GM12878 (cell line): ENCODE data around the gene SEC14L1. TPM values are rescaled to one million over a fixed set of nuclear protein-coding genes. Genes with fewer than 3 reads are reported as not detected.

Experiments
- CBFB ChIP-seq: IDR thresholded peaks from 2 replicates; pipeline ENCODE4 v1.6.1; 2016; ENCODE audit warnings: antibody characterized with exemption, low read depth
- CBX5 ChIP-seq: sonication (generic); IDR thresholded peaks from 2 replicates; pipeline ENCODE4 v1.6.1; 2016; ENCODE audit warnings: low read depth, moderate library complexity, mild to moderate bottlenecking, inconsistent platforms
- CREM ChIP-seq: IDR thresholded peaks from 2 replicates; pipeline ENCODE4 v1.6.1; 2014; ENCODE audit warnings: antibody characterized with exemption, low read depth
- FOXM1 ChIP-seq: IDR thresholded peaks from 2 replicates; pipeline ENCODE4 v1.6.1; 2012; ENCODE audit warnings: low read depth, mild to moderate bottlenecking, inconsistent platforms, low read length, moderate library complexity
- IKZF1 ChIP-seq: fragments of 450-650 bp; conservative IDR thresholded peaks from 2 replicates; pipeline ENCODE4 v1.6.1; 2017; ENCODE audit warnings: antibody characterized with exemption, mild to moderate bottlenecking
- LARP7 ChIP-seq: fragments of 450-650 bp; IDR thresholded peaks from 2 replicates; pipeline ENCODE4 v1.6.1; 2017; ENCODE audit warnings: mild to moderate bottlenecking
- MEF2B ChIP-seq: fragments of 450-650 bp; IDR thresholded peaks from 2 replicates; pipeline ENCODE4 v1.6.1; 2018; ENCODE audit warnings: mild to moderate bottlenecking, moderate library complexity; ENCODE audit not compliant: partially characterized antibody, poor library complexity, severe bottlenecking
- PML ChIP-seq: IDR thresholded peaks from 2 replicates; pipeline ENCODE4 v1.6.1; 2012; ENCODE audit warnings: low read length, inconsistent platforms
- POLR2AphosphoS5 ChIP-seq: IDR thresholded peaks from 2 replicates; pipeline ENCODE4 v1.6.1; 2011; ENCODE audit warnings: mild to moderate bottlenecking, low read length, inconsistent platforms
- SMARCA5 ChIP-seq: fragments of 450-650 bp; IDR thresholded peaks from 2 replicates; pipeline ENCODE4 v1.6.1; 2017; ENCODE audit warnings: mild to moderate bottlenecking
- SMC3 ChIP-seq: IDR thresholded peaks from 2 replicates; pipeline ENCODE4 v1.6.1; 2011; ENCODE audit warnings: low read length, improper control_type of control experiment, borderline replicate concordance
- SPI1 ChIP-seq: IDR thresholded peaks from 2 replicates; pipeline ENCODE4 v1.6.1; 2011; ENCODE audit warnings: low read depth, mild to moderate bottlenecking, low read length, moderate library complexity, borderline replicate concordance; ENCODE audit not compliant: insufficient read depth
- YBX1 ChIP-seq: fragments of 450-650 bp; IDR thresholded peaks from 2 replicates; pipeline ENCODE4 v1.6.1; 2016; ENCODE audit warnings: antibody characterized with exemption
- ZNF24 ChIP-seq: fragments of 450-650 bp; IDR thresholded peaks from 2 replicates; pipeline ENCODE4 v1.6.1; 2017; ENCODE audit warnings: antibody characterized with exemption, mild to moderate bottlenecking
- polyA plus RNA-seq, 11 experiments: library from polyadenylated mRNA; depleted of rRNA in 4 of 11; unstranded in 6 of 11; stranded (reverse) in 5 of 11; fragments of >200 nt; fragmentation: Nextera tagmentation in 4 of 11; fragmentation: Illumina TruSeq in 1 of 11; extraction: Ambion mirVana in 4 of 11; extraction: Trizol in 1 of 11; gene quantifications; 1 replicate in 1 of 11; 2 replicates in 10 of 11; pipeline versions ENCODE4 v1.2.1 to v1.2.3, GENCODE V29; 2011 to 2016; ENCODE audit warnings: inconsistent platforms in 2 of 11, missing spikeins in 2 of 11, low read depth in 1 of 11
- total RNA-seq, 4 experiments: library from RNA; depleted of rRNA in 3 of 4; stranded (reverse); fragments of >200 nt in 3 of 4; fragmentation: Illumina TruSeq in 1 of 4; extraction: Trizol in 1 of 4; gene quantifications; 2 replicates each; pipeline versions ENCODE4 v1.2.1 to v1.2.3, GENCODE V29; 2013 to 2021
- TF ChIP-seq, protein P1 (sequence below): fragments of 450-650 bp; IDR thresholded peaks from 2 replicates; pipeline ENCODE4 v1.6.1; 2014; ENCODE audit warnings: mild to moderate bottlenecking
- TF ChIP-seq, protein P2 (sequence below): fragments of 450-650 bp; formaldehyde crosslinking; IDR thresholded peaks from 2 replicates; pipeline ENCODE4 v1.4.0; 2020; ENCODE audit warnings: mild to moderate bottlenecking, moderate library complexity
- TF ChIP-seq, protein P3 (sequence below): fragments of 450-650 bp; IDR thresholded peaks from 2 replicates; pipeline ENCODE4 v1.6.1; 2017; ENCODE audit warnings: mild to moderate bottlenecking, moderate library complexity
- TF ChIP-seq, protein P4 (sequence below): fragments of 450-650 bp; IDR thresholded peaks from 2 replicates; pipeline ENCODE4 v1.6.1; 2017; ENCODE audit warnings: mild to moderate bottlenecking, moderate library complexity

SEC14L1 gene
- total and polyA plus RNA-seq, 10 of the 15 experiments (the other 5 are each of a cell fraction or from before 2014, with no cell fraction given), result 6.3 to 66.1 (median 33.5) TPM

DNA sequence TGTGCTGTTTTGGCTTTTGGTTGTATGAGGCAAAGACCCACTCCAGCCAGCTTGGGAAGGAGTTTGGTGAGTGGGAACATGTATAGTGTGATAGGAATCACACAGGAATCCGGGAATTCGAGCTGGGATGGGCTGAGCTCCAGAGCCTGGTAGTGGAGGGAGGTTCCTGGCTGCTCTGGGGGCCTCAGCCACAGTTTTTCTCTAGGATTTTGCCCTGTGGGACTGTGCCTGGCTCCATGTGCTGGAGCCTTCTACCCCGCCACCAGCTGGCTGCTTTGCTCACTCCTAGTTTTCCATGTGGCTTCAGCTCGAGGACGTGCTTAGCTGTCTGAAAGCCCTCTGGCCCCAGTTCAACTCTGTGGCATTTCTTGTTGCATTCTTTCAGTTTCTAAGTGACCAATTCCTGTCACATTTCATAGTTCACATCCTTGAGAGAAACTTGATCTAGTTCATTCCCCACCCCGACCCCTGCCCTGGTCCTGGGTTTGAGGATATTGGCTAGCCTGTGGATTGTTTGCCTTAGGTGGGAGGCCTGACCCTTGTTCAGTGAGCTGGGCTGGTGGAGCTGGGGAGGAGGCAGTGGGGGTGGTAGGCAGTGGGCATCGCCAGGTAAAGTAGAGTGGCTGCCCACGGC, 5.0 kb downstream of the SEC14L1 start (continued):
- TF ChIP-seq SMC3, result no peak
- TF ChIP-seq CBX5, result no peak
- TF ChIP-seq SPI1, result no peak
- TF ChIP-seq, protein P1, sequence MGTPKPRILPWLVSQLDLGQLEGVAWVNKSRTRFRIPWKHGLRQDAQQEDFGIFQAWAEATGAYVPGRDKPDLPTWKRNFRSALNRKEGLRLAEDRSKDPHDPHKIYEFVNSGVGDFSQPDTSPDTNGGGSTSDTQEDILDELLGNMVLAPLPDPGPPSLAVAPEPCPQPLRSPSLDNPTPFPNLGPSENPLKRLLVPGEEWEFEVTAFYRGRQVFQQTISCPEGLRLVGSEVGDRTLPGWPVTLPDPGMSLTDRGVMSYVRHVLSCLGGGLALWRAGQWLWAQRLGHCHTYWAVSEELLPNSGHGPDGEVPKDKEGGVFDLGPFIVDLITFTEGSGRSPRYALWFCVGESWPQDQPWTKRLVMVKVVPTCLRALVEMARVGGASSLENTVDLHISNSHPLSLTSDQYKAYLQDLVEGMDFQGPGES, result no peak
- TF ChIP-seq, protein P2, sequence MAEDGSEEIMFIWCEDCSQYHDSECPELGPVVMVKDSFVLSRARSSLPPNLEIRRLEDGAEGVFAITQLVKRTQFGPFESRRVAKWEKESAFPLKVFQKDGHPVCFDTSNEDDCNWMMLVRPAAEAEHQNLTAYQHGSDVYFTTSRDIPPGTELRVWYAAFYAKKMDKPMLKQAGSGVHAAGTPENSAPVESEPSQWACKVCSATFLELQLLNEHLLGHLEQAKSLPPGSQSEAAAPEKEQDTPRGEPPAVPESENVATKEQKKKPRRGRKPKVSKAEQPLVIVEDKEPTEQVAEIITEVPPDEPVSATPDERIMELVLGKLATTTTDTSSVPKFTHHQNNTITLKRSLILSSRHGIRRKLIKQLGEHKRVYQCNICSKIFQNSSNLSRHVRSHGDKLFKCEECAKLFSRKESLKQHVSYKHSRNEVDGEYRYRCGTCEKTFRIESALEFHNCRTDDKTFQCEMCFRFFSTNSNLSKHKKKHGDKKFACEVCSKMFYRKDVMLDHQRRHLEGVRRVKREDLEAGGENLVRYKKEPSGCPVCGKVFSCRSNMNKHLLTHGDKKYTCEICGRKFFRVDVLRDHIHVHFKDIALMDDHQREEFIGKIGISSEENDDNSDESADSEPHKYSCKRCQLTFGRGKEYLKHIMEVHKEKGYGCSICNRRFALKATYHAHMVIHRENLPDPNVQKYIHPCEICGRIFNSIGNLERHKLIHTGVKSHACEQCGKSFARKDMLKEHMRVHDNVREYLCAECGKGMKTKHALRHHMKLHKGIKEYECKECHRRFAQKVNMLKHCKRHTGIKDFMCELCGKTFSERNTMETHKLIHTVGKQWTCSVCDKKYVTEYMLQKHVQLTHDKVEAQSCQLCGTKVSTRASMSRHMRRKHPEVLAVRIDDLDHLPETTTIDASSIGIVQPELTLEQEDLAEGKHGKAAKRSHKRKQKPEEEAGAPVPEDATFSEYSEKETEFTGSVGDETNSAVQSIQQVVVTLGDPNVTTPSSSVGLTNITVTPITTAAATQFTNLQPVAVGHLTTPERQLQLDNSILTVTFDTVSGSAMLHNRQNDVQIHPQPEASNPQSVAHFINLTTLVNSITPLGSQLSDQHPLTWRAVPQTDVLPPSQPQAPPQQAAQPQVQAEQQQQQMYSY, result no peak
- TF ChIP-seq POLR2AphosphoS5, result peak; percentile 70; the same call in 1 of the 2 replicates
- no peak for TF ChIP-seq PML
- TF ChIP-seq YBX1, result no peak
- 0 out of 2 replicates have a peak, but pooled peaks have one; percentile 45 for TF ChIP-seq ZNF24
- peak; percentile 91 for TF ChIP-seq IKZF1
- TF ChIP-seq, protein P3, sequence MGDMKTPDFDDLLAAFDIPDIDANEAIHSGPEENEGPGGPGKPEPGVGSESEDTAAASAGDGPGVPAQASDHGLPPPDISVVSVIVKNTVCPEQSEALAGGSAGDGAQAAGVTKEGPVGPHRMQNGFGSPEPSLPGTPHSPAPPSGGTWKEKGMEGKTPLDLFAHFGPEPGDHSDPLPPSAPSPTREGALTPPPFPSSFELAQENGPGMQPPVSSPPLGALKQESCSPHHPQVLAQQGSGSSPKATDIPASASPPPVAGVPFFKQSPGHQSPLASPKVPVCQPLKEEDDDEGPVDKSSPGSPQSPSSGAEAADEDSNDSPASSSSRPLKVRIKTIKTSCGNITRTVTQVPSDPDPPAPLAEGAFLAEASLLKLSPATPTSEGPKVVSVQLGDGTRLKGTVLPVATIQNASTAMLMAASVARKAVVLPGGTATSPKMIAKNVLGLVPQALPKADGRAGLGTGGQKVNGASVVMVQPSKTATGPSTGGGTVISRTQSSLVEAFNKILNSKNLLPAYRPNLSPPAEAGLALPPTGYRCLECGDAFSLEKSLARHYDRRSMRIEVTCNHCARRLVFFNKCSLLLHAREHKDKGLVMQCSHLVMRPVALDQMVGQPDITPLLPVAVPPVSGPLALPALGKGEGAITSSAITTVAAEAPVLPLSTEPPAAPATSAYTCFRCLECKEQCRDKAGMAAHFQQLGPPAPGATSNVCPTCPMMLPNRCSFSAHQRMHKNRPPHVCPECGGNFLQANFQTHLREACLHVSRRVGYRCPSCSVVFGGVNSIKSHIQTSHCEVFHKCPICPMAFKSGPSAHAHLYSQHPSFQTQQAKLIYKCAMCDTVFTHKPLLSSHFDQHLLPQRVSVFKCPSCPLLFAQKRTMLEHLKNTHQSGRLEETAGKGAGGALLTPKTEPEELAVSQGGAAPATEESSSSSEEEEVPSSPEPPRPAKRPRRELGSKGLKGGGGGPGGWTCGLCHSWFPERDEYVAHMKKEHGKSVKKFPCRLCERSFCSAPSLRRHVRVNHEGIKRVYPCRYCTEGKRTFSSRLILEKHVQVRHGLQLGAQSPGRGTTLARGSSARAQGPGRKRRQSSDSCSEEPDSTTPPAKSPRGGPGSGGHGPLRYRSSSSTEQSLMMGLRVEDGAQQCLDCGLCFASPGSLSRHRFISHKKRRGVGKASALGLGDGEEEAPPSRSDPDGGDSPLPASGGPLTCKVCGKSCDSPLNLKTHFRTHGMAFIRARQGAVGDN, result peak; percentile 84
- no peak for TF ChIP-seq LARP7
- TF ChIP-seq, protein P4, sequence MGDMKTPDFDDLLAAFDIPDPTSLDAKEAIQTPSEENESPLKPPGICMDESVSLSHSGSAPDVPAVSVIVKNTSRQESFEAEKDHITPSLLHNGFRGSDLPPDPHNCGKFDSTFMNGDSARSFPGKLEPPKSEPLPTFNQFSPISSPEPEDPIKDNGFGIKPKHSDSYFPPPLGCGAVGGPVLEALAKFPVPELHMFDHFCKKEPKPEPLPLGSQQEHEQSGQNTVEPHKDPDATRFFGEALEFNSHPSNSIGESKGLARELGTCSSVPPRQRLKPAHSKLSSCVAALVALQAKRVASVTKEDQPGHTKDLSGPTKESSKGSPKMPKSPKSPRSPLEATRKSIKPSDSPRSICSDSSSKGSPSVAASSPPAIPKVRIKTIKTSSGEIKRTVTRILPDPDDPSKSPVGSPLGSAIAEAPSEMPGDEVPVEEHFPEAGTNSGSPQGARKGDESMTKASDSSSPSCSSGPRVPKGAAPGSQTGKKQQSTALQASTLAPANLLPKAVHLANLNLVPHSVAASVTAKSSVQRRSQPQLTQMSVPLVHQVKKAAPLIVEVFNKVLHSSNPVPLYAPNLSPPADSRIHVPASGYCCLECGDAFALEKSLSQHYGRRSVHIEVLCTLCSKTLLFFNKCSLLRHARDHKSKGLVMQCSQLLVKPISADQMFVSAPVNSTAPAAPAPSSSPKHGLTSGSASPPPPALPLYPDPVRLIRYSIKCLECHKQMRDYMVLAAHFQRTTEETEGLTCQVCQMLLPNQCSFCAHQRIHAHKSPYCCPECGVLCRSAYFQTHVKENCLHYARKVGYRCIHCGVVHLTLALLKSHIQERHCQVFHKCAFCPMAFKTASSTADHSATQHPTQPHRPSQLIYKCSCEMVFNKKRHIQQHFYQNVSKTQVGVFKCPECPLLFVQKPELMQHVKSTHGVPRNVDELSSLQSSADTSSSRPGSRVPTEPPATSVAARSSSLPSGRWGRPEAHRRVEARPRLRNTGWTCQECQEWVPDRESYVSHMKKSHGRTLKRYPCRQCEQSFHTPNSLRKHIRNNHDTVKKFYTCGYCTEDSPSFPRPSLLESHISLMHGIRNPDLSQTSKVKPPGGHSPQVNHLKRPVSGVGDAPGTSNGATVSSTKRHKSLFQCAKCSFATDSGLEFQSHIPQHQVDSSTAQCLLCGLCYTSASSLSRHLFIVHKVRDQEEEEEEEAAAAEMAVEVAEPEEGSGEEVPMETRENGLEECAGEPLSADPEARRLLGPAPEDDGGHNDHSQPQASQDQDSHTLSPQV, result no peak
- peak; percentile 43; the same call in 1 of the 2 replicates for TF ChIP-seq CBFB
- TF ChIP-seq FOXM1, result no peak; the same call in 1 of the 2 replicates
- TF ChIP-seq SMARCA5, result no peak
- TF ChIP-seq MEF2B, result peak; percentile 10
- TF ChIP-seq CREM, result no peak
